NT2/D1 (cell line): Measurements from ENCODE around the gene TBCD.

ENCODE experiments used
- SUZ12 ChIP-seq: IDR thresholded peaks from 2 replicates; pipeline ENCODE4 v1.6.1; 2011; ENCODE audit not compliant: insufficient read length, insufficient read depth; ENCODE audit errors: extremely low read depth
- YY1 ChIP-seq: IDR thresholded peaks from 2 replicates; pipeline ENCODE4 v1.6.1; 2011; ENCODE audit not compliant: insufficient read length, insufficient read depth

DNA sequence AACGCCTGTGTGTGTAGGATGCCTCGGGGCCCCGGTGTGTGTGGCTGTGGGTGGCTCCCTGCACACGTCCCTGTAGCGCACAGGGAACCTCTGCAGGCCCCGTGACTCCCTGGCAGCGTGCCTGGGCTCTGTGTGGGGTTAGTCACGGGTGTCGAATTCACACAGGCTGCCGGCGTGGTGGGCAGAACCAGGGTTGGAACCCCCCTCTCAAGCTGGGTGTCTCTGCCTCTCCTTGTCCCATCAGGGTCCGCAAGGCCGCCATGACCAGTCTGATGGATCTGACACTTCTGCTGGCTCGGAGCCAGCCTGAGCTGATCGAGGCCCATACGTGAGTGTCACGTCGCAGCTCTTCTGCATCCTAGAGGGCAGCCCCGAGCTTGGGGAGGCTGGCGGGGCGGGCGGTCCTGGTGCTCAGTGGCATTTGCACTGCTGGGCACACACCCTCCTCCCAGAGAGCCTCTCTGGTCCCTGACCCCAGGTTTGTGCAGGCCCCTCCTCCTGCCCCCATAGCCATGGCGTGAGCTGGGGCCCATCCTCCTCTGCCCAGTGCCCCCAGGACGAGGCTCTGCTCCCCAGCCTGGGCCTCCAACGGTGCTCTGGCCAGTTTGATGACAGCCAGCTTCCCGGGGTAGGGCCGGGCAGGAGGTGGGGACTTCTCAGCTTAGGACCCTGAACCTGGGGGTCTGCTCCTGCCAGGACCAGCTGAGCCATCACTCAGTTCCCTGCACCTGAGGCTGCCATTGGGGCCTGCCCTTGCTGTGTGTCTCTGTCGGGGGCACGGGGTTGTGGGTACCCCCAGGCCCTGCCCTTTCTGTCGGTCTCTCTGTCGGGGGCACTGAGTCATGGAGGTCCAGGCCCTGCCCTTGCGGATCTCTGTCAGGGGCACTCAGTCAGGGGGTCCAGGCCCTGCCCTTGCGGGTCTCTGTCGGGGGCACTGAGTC lies 176.1 kb downstream of the TBCD start:
- no peak for TF ChIP-seq SUZ12
- no peak for TF ChIP-seq YY1
